ENCODE results near the gene NR4A3.

DNA sequence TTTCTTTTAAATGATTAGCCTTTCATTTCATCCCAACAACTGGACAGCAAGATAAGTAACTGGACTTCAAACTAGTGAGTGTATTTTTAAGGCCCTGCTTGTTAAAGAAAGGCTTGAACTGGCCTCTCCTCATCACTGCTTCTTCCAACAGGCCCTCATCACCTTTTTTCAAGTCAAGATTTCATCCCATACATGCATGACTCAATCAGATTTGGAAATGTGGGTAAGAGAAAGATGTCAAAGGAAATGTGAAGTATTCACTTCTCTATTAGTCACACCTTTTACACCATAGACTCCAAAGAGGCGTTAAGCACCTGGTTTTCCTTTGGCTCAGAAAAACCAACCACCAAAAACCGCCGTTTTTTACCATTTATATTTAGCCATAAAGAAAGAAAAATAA lies 4.9 kb downstream of the NR4A3 start:
- TF ChIP-seq, protein P1, sequence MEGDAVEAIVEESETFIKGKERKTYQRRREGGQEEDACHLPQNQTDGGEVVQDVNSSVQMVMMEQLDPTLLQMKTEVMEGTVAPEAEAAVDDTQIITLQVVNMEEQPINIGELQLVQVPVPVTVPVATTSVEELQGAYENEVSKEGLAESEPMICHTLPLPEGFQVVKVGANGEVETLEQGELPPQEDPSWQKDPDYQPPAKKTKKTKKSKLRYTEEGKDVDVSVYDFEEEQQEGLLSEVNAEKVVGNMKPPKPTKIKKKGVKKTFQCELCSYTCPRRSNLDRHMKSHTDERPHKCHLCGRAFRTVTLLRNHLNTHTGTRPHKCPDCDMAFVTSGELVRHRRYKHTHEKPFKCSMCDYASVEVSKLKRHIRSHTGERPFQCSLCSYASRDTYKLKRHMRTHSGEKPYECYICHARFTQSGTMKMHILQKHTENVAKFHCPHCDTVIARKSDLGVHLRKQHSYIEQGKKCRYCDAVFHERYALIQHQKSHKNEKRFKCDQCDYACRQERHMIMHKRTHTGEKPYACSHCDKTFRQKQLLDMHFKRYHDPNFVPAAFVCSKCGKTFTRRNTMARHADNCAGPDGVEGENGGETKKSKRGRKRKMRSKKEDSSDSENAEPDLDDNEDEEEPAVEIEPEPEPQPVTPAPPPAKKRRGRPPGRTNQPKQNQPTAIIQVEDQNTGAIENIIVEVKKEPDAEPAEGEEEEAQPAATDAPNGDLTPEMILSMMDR (conservative IDR thresholded peaks at IDR 0.05; ENCODE audit: low read length): no peak
- no peak for TF ChIP-seq EZH2phosphoT487 (IDR thresholded peaks at IDR 0.05; ENCODE audit: borderline replicate concordance)

All from Loucy (cell line).